Islet precursor cell (in vitro differentiated cells): Measurements from ENCODE around the gene VPS29.
A peak's percentile ranks its signal among the peaks of the same experiment; 100 is the strongest.
"Not testable (repeated sequence)": the region's sequence is repeated elsewhere in the genome, so short reads cannot be mapped to it uniquely, and the experiment has no call there.

ENCODE experiments used
- DNase-seq: peaks from one replicate; pipeline ENCODE4 v3.0.0-alpha.2; 2018

VPS29 gene

DNA sequence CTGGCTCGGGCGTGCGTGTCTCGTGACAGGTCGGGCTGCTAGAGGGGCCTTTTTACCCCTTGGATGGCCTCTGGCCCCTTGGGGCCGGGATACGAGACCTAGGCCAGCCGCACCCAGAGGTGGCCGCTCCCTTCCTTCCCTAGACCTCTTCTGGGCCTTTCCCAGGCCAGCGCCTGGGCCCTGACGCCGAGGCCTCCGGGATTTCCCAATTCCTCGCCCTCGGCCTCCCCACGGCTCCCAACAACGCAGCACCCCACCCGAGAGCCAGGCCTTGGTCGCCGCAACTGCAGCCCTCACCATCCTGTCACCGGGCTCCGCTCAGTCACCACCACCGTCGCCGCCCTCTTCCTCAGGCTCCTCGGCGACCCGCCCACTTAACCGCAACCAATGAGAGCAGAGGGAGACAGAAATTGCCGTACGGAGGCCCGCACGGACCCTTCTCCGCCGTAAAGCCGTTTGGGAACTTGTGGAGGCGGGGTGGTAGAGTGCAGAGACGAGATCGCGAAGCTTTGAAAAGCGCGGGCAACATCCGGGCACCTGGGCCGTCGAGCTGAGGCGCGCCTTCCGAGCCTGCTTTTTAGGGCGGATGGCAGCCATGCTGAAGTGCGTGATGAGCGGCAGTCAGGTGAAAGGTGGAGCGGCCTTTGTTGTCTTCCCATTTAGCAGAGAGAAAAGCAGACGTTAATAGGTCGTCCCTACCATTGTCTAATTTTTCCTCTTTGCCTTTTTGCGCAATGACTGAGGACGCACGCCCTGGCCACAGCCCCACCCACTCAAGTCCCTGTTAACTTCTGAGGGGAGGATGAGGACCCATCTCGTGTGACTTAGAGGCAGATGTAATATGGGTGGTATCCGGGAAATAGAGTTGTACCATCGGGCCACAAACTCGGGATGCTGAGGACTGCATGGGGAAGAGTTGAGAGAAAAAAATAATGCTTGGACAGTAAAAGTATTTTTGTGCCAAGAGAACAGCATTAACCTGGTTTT is at the start of gene VPS29, which contains the start of gene RAD9B:
Gene VPS29, minus strand, starts transcription at position 360 of the 987 bp plus-strand sequence. Its CDS starts 60 bp downstream, at position 300.
Gene RAD9B, plus strand, starts transcription at position 580 of the 987 bp plus-strand sequence. Its CDS starts 7 bp downstream, at position 587.
- peak; percentile 100 for DNase-seq

- DNase-seq, result no peak
These were observed 49.1 kb upstream of the VPS29 start for GRCh38 chr12:110550981-110551380.

GRCh38 chr12:110549716-110550115 is 47.8 kb upstream of the VPS29 start:
- no peak for DNase-seq

GRCh38 chr12:110548678-110549077 is 46.8 kb upstream of the VPS29 start:
- DNase-seq, result no peak

DNA sequence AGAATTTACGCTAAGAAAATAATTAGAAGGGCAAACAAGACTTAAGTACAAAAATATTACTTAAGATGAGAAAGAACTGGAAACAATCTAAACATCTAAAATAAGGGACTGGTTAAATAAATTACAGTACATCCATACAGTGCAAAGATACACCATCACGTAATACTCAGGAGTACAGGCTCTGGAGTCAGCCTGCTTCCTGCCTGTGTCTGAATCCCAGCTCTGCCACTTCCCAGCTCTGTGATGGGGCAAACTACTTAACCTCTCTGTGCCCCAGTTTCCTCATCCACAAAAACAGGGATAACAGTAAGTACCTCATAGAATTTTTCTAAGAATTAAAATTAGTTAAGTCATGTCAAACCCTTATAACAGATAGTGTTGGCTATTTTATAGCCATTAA is 45.2 kb upstream of the VPS29 start:
- no peak for DNase-seq

DNA sequence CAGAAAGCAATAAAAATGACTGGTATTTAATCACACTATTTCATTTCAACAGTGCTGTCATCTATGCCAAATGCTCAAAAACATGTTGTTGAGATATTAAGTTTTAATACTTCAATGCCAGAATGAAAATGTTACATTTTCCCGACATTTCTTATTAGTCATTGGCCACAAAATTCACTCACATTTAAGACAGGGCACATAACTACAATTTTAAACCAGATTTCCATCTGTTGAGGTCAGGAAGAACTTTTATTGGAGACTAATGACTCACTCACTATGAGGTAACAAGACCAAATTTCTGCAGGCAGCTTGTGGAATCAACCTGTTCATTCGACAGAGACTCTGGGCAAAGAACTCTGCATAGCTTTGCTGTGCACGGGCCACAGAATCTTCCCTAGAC is 44.4 kb upstream of the VPS29 start:
- no peak for DNase-seq

GRCh38 chr12:110545812-110546211 is 43.9 kb upstream of the VPS29 start:
- no peak for DNase-seq

- DNase-seq, result not testable (repeated sequence)
These were observed 43.3 kb upstream of the VPS29 start for GRCh38 chr12:110545259-110545658.

DNA sequence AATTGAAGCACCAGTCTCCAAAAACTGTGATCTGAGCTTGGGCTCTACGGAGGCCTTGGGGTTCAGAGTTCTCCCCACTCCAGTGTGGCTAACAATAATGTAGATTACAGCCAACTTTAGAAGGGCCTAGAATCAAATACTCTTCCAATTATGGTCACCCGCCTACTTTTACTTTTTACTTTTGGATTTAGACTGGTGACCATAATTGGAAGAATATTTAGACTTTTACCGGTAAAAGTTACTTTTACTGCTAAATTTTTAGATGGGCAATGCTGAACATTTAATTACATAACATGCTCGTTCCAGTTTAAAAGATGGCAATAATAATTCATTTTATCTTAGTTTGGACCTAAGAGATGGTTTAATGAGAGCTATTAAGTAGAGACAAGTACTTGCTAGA is 42.1 kb upstream of the VPS29 start:
- DNase-seq, result no peak

DNA sequence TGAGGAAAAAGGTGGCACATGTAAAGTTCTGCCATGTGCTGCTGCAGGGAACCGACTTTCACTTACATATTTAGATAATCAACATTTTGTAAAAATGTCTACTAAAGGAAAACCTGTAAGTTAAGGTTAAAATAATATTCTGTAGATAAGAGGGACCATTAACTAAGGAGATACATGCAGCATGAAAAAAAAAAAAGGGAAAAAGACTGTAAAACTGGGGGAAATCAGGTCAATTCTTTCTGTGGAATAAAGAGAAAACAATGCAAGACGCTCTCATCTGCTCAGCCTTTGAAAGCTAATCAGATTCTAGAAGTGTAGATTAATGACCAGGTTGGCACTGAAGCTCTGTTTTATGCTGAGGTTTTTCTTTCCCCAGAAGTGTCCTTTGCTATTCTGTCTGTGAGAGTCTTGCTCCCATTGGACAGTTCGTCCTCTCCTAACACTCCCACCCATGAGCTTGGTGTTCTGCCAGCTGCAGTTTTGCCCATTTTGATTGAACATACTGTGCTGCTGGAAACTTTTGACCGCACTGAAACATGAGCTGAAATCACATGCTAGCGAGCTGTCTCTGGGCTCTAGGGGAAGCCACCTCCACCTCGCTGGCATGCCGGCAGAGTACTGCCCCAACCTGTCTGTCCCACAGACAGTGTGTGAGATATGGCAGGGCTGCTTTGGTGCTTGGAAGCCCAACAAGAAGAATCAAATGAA is 41.5 kb upstream of the VPS29 start:
- DNase-seq, result no peak

GRCh38 chr12:110540048-110540447 is 38.1 kb upstream of the VPS29 start:
- DNase-seq, result no peak

- DNase-seq, result no peak
These were observed 37.1 kb upstream of the VPS29 start for GRCh38 chr12:110538869-110539622.

DNA sequence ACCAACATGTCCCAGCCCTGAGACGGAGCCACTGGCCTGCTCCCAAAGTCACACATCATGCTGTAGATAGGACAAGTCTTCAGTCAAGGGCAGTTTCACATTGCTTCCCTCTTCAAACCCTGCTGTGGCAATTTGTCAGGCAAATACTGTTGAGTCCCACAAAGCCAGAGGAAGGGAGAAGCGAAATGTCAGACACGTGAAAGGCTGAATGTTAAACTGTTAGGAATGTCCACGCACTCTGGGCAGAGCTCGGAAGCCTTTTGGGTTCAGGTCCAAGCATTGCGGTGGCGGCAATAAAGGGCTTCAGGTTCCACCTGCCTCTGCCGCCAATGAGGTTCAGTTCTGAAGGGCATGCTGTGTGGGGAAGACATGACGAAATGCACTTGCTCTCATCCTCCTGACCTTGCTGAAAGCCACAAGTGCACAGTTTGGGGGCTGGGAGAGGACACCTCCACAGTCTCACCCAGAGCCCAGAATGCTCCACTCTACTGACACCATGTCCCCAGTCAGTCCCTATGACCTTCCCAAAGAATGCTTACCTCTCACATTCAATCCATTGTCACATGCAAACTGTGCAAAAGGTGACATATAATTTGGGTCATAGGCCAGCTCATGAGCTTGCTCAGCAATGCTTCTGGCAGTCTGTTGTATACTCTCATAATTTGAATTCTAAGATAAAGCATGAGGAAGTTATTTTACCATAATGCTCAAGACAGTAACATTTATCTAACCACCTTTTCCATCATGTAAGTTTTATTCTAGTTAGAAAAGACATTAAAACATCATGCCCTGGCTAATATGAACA is 35.9 kb upstream of the VPS29 start:
- no peak for DNase-seq

DNA sequence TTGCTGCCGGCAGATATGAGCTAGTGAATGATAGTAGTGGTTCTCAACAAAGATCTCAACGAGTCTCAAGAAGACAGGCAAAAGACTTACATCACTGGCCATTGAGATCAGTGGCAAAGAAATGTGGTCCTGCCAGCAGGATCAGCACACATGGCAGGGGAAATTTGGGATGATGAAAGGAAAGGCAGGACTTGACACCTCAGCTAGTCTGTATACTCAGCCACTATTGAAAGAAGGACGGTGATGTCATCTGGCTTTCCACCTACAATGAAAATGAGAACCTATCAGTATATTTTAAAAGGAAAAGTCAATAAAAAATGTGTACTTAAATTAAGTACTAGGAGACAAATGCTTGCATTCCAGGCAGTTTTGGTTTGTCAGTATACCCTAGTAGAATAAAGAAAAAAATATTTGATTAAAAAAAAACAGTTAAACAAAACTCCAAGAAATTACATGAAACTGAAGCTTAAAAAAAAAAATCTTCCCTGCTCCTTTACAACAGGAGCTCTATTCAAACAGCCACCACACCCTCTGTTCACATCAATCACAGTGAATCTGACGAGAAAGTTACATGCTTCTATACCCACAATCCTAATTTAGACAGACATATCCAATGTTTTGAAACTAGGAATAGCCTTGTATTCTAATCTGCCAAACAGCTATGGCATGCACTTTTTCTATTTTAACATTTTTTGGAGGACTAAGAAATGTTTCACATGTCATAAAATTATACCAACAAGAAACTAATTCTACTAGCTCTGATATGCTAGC is 35.1 kb upstream of the VPS29 start:
- no peak for DNase-seq

GRCh38 chr12:110534811-110535210 is 32.9 kb upstream of the VPS29 start:
- DNase-seq, result no peak

DNA sequence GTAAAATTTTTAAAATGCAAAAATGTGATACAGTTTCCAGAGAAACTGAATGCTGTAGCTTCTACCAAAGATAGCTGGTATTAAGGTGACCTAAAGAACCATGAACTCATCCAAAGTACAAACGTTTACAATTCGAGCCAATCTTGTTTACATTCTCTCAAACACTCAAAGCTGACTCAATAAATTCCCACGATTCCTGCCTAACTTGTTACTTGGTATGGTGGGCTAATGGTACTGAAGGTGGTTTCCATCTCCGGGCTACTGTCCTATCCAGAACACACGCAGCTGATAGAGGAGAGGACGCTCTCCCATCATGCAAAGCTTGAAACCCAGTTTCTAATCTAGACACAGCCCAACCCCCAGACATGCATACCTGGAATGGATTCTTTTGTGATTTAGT is 31.7 kb upstream of the VPS29 start:
- no peak for DNase-seq

DNA sequence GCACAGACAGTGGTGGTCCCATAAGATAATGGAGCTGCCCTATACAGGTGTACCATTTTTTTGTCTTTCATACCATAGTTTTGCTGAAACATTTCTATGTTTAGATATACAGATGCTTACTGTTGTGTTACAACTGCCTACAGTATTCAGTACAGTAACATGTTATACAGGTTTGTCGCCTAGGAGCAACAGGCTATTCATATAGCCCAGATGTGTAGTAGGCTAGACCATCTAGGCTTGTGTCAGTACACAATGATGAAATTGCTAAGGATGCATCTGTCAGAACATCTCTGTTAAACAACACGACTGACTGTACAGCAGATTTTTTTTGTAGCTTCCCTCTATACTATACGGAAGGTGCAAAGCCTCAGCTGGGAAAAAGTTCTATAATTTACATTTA is 30.7 kb upstream of the VPS29 start:
- DNase-seq, result no peak

DNA sequence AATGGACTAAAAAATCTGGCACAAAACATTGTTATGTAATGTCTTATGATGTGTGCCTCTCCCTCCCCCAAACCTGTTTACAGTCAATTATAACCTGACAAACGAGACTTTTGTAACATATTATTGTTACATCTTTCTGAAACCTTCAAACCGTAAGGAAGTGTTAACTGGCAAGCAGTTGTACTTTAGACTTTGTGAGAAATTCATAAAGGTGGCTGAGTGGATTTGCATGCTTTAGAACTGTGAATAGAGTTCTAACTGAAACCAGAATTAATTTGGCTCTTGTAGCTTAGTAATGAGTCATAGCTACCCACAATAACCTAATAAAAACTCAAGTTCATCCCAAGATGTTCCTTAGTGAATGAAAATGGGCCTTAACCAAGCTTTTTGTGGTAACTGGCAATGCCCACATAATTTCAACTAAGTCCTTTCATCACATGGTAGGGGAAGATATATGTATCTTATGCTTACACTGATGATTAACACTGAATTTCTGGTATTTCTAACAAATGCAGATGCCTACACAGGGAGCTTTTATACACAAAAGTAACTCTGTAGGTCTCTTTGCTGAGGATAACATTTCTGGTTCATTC is 29.9 kb upstream of the VPS29 start:
- DNase-seq, result no peak

GRCh38 chr12:110530511-110530910 is 28.6 kb upstream of the VPS29 start:
- DNase-seq, result no peak

GRCh38 chr12:110528277-110528839 is 26.4 kb upstream of the VPS29 start:
- no peak for DNase-seq
